Endothelial cell of umbilical vein (primary cell): Measurements from ENCODE around the gene ESAM. TPM values are rescaled to one million over a fixed set of nuclear protein-coding genes. Genes with fewer than 3 reads are reported as not detected.

ENCODE experiments used
- BruUV-seq: library from RNA; stranded (reverse); fragments of 400-500 nt; replicated peaks from 2 replicates; lab custom pipeline; 2021; lab: Mats Ljungman, UMichigan
- CTCF ChIA-PET: fragments of 300-600, 350-600 bp; sonication (Branson Sonifier 250); formaldehyde crosslinking; loops from one replicate; lab custom pipeline; 2021; ENCODE audit warnings: antibody characterized with exemption, inconsistent platforms; lab: Charles Lee
- POLR2A ChIA-PET: fragments of 300-600, 350-600 bp; sonication (Branson Sonifier 250); formaldehyde crosslinking; loops from one replicate; lab custom pipeline; 2021; ENCODE audit warnings: antibody characterized with exemption, inconsistent platforms; lab: Charles Lee
- DNase-seq: peaks from one replicate; pipeline ENCODE4 v3.0.0-alpha.2; 2011; ENCODE audit warnings: low read depth, low spot score
- FAIRE-seq: peaks from 2 replicates; lab custom pipeline; 2011; peaks lifted over from hg19 to GRCh38; lab: Jason Lieb, UNC
- H2AFZ ChIP-seq: 2 replicates; pipeline ENCODE4 v1.6.0; 2012; ENCODE audit warnings: low read depth, low read length, control low read depth, inconsistent platforms
- H3K27ac ChIP-seq: 2 replicates; pipeline ENCODE4 v1.5.1; 2011; ENCODE audit warnings: low read depth, mild to moderate bottlenecking, control low read depth, low read length, moderate library complexity; ENCODE audit not compliant: insufficient read depth
- H3K27me3 ChIP-seq, 2 experiments: 2 replicates each; pipeline versions ENCODE4 v1.6.0 to v1.6.1; 2011; ENCODE audit warnings: low read length in 2 of 2, mixed read lengths in 1 of 2; ENCODE audit not compliant: control insufficient read depth in 2 of 2, insufficient read depth in 2 of 2
- H3K36me3 ChIP-seq, 2 experiments: 2 replicates in 1 of 2; 3 replicates in 1 of 2; pipeline ENCODE4 v1.5.1; 2011; ENCODE audit warnings: low read length in 2 of 2, mild to moderate bottlenecking in 1 of 2, moderate library complexity in 1 of 2; ENCODE audit not compliant: control insufficient read depth in 2 of 2, insufficient read depth in 2 of 2; ENCODE audit errors: extremely low read depth in 1 of 2
- H3K4me1 ChIP-seq: 3 replicates; pipeline ENCODE4 v1.5.1; 2011; ENCODE audit warnings: mild to moderate bottlenecking, low read length; ENCODE audit not compliant: control insufficient read depth, insufficient read depth; ENCODE audit errors: extremely low read depth
- H3K4me2 ChIP-seq: 2 replicates; pipeline ENCODE4 v1.6.1; 2011; ENCODE audit warnings: low read length, control low read depth, mixed read lengths; ENCODE audit not compliant: insufficient read depth
- H3K4me3 ChIP-seq, 3 experiments: fragments of 200-600 bp in 1 of 3; sonication (generic), shearing (Covaris generic) in 1 of 3; replicated peaks in 1 of 3; 2 replicates each; pipeline ENCODE4 v1.5.1; 2011 to 2016; ENCODE audit warnings: control low read depth in 3 of 3, low read length in 3 of 3, mild to moderate bottlenecking in 2 of 3, inconsistent platforms in 1 of 3, low read depth in 1 of 3, moderate library complexity in 1 of 3; ENCODE audit not compliant: insufficient read depth in 1 of 3
- H3K79me2 ChIP-seq: 2 replicates; pipeline ENCODE4 v1.6.0; 2012; ENCODE audit warnings: low read length, inconsistent platforms; ENCODE audit not compliant: control insufficient read depth, insufficient read depth
- H3K9ac ChIP-seq: replicated peaks from 2 replicates; pipeline ENCODE3; 2011; ENCODE audit warnings: low read length, control low read depth; ENCODE audit not compliant: insufficient read depth; ENCODE audit errors: extremely low read depth
- H3K9me1 ChIP-seq: replicated peaks from 3 replicates; pipeline ENCODE4 v1.6.0; 2011; ENCODE audit warnings: mild to moderate bottlenecking, low read length; ENCODE audit not compliant: control insufficient read depth, insufficient read depth; ENCODE audit errors: extremely low read depth
- H3K9me3 ChIP-seq: replicated peaks from 2 replicates; pipeline ENCODE4 v1.5.1; 2012; ENCODE audit warnings: low read length, inconsistent platforms; ENCODE audit not compliant: control insufficient read depth, insufficient read depth
- H4K20me1 ChIP-seq: replicated peaks from 2 replicates; pipeline ENCODE3; 2011; ENCODE audit warnings: mild to moderate bottlenecking, low read length; ENCODE audit not compliant: control insufficient read depth, insufficient read depth; ENCODE audit errors: extremely low read depth
- CTCF ChIP-seq, 2 donors: IDR thresholded peaks; 1 replicate in 1 of 2; 2 replicates in 1 of 2; pipeline ENCODE4 v1.5.1; 2011; ENCODE audit warnings: low read length in 2 of 2, mild to moderate bottlenecking in 2 of 2, moderate library complexity in 2 of 2, control low read depth in 1 of 2, inconsistent platforms in 1 of 2, low read depth in 1 of 2; ENCODE audit not compliant: insufficient read depth in 1 of 2; ENCODE audit errors: extremely low read depth in 1 of 2
- EZH2 ChIP-seq: IDR thresholded peaks from 2 replicates; pipeline ENCODE4 v1.6.1; 2012; ENCODE audit warnings: borderline replicate concordance, low read depth, mild to moderate bottlenecking, moderate library complexity, low read length, inconsistent platforms; ENCODE audit not compliant: severe bottlenecking
- FOS ChIP-seq: IDR thresholded peaks from 2 replicates; pipeline ENCODE4 v1.6.1; 2011; ENCODE audit warnings: mild to moderate bottlenecking, low read length, moderate library complexity, borderline replicate concordance; ENCODE audit not compliant: insufficient read depth
- GATA2 ChIP-seq: IDR thresholded peaks from 2 replicates; pipeline ENCODE4 v1.7.0; 2011; ENCODE audit warnings: low read depth, mild to moderate bottlenecking, moderate library complexity, mixed read lengths, low read length; ENCODE audit not compliant: insufficient read length, insufficient read depth
- JUN ChIP-seq: IDR thresholded peaks from 2 replicates; pipeline ENCODE4 v1.6.1; 2011; ENCODE audit warnings: borderline replicate concordance, low read depth; ENCODE audit not compliant: insufficient read length, insufficient read depth
- MAX ChIP-seq: IDR thresholded peaks from 2 replicates; pipeline ENCODE4 v1.6.1; 2011; ENCODE audit not compliant: insufficient read depth, insufficient read length
- MYC ChIP-seq: IDR thresholded peaks from one replicate; pipeline ENCODE4 v1.6.1; 2011; ENCODE audit warnings: mild to moderate bottlenecking, low read depth, low read length
- POLR2A ChIP-seq: IDR thresholded peaks from 2 replicates; pipeline ENCODE4 v1.6.1; 2012; ENCODE audit warnings: low read depth, mild to moderate bottlenecking, control low read depth, low read length
- POLR2AphosphoS5 ChIP-seq: IDR thresholded peaks from 2 replicates; pipeline ENCODE4 v1.6.1; 2012; ENCODE audit warnings: low read depth, mild to moderate bottlenecking, control low read depth, low read length, moderate library complexity; ENCODE audit not compliant: insufficient read depth
- dilution Hi-C: fragments of 300-500 bp; cut with MboI; formaldehyde crosslinking; loops from one replicate; pipeline ENCODE4 v1.15.0; 2019; ENCODE audit warnings: low sequenced_read_pairs; ENCODE audit not compliant: extremely low pct_ligation_motif_present
- intact Hi-C: fragments of 100-400 bp; cut with micrococcal nuclease; formaldehyde crosslinking; loops from one replicate; pipeline ENCODE4 v1.10.0; 2022
- polyA plus RNA-seq, 4 experiments: library from polyadenylated mRNA; depleted of rRNA in 3 of 4; stranded (reverse) in 3 of 4; unstranded in 1 of 4; fragments of >200 nt; gene quantifications; 2 replicates each; pipeline versions ENCODE4 v1.2.1 to v1.2.3, GENCODE V29; 2011 to 2012; ENCODE audit warnings: missing spikeins in 1 of 4
- total RNA-seq: library from RNA; stranded (reverse); gene quantifications from 2 replicates; pipeline ENCODE4 v1.2.3, GENCODE V29; 2021

ESAM gene
- total and polyA plus RNA-seq, 2 donors (not counting 3 experiments of a cell fraction or from before 2014, with no cell fraction given): 273 to 383 TPM

GRCh38 chr11:124768914-124769313, 6.8 kb upstream of the ESAM start:
- POLR2A ChIA-PET: no interaction called here
- CTCF ChIA-PET: interaction anchor here (0.6 to 6.6 kb wide), 15 partner anchors 8 to 125 kb away, joined by 3 to 54 read pairs (median 10); partner anchors contain the start of gene MSANTD2

More at GRCh38 chr11:124768914-124769313, 6.8 kb upstream of the ESAM start:
- peak overlapping the region; percentile 74 for H3K4me2 ChIP-seq
- no peaks in the 10 kb centered on the region for H3K9me3 ChIP-seq
- TF ChIP-seq MAX (no peak), MYC (no peak), GATA2 (no peak), FOS (no peak), CTCF (IDR thresholded peaks at IDR 0.05; ENCODE audit: extremely low read depth in 1 of 2, insufficient read depth in 1 of 2, low read depth in 1 of 2, low read length in 2 of 2) (no peak), POLR2AphosphoS5 (no peak), POLR2A (no peak), EZH2 (no peak), JUN (no peak)
- no peaks in the 10 kb centered on the region for H4K20me1 ChIP-seq
- H3K9me1 ChIP-seq: no peaks in the 10 kb centered on the region
- H3K79me2 ChIP-seq: peaks cover 3% of the 10 kb centered on the region
- H3K36me3 ChIP-seq: peaks cover 2% of the 10 kb centered on the region in 2 experiments
- no peaks in the 10 kb centered on the region for H3K27me3 ChIP-seq
- dilution Hi-C loops (no loop called here), intact Hi-C loops (no loop called here)
- H2AFZ ChIP-seq: no peak overlapping the region
- peaks cover 34% of the 10 kb centered on the region for H3K4me1 ChIP-seq
- no peak overlapping the region for H3K4me3 ChIP-seq
- no TSS peak for BruUV-seq
- FAIRE-seq (no peak), DNase-seq (no peak)
- H3K27ac ChIP-seq: peak overlapping the region; percentile 86
- H3K9ac ChIP-seq: no peak overlapping the region
